HL-60 (cell line): Measurements from ENCODE around the gene GLT8D1.
A peak's percentile ranks its signal among the peaks of the same experiment; 100 is the strongest.

Experiments
- DNase-seq, 2 experiments: peaks; one replicate each; pipeline ENCODE4 v3.0.0-alpha.2; 2010 to 2020; ENCODE audit warnings: low read depth in 1 of 2, low spot score in 1 of 2
- H3K27ac ChIP-seq: fragments of 250-450 bp; sonication (Bioruptor Pico); replicated peaks from 2 replicates; pipeline ENCODE4 v1.5.1; 2020; ENCODE audit warnings: mild to moderate bottlenecking, moderate library complexity
- H3K27me3 ChIP-seq: fragments of 250-450 bp; sonication (Bioruptor Pico); 2 replicates; pipeline ENCODE4 v1.5.1; 2021; ENCODE audit warnings: mild to moderate bottlenecking, moderate library complexity; ENCODE audit not compliant: insufficient read depth, poor library complexity, severe bottlenecking
- H3K4me3 ChIP-seq: replicated peaks from 2 replicates; pipeline ENCODE4 v1.5.1; 2011; ENCODE audit warnings: mild to moderate bottlenecking, control low read depth, low read length; ENCODE audit not compliant: insufficient read depth
- GABPA ChIP-seq: IDR thresholded peaks from 2 replicates; pipeline ENCODE4 v1.6.1; 2012; ENCODE audit warnings: low read depth
- POLR2AphosphoS5 ChIP-seq: IDR thresholded peaks from 2 replicates; pipeline ENCODE4 v1.6.1; 2012; ENCODE audit warnings: low read depth
- REST ChIP-seq: IDR thresholded peaks from 2 replicates; pipeline ENCODE4 v1.6.1; 2012; ENCODE audit warnings: low read depth; ENCODE audit not compliant: insufficient replicate concordance
- SPI1 ChIP-seq: IDR thresholded peaks from 2 replicates; pipeline ENCODE4 v1.6.1; 2012; ENCODE audit warnings: low read depth, mild to moderate bottlenecking, borderline replicate concordance
- TF ChIP-seq, protein P1 (sequence below): IDR thresholded peaks from one replicate; pipeline ENCODE4 v1.5.1; 2011; ENCODE audit warnings: low read length, control low read depth, inconsistent platforms; ENCODE audit not compliant: insufficient read depth

GLT8D1 gene

DNA sequence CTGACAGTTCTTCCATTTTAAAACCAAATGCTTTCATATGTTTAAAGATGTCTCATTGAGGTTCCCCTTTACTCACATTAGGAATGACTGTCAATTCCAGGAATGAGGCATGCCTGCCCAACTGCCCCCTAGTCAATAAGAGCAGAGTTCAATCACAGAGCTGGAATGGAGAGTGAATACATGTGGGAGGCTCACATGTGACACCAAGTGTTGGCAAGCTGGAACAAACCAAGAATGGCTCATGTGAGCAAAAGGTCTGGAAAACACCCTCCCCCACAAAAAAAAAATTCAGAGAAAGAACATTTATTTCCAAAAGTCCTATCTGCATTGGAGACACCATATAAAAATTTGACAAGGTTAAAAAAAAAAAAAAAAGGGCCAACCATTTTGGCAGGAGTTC, 23.6 kb downstream of the GLT8D1 start:
- TF ChIP-seq, protein P1, sequence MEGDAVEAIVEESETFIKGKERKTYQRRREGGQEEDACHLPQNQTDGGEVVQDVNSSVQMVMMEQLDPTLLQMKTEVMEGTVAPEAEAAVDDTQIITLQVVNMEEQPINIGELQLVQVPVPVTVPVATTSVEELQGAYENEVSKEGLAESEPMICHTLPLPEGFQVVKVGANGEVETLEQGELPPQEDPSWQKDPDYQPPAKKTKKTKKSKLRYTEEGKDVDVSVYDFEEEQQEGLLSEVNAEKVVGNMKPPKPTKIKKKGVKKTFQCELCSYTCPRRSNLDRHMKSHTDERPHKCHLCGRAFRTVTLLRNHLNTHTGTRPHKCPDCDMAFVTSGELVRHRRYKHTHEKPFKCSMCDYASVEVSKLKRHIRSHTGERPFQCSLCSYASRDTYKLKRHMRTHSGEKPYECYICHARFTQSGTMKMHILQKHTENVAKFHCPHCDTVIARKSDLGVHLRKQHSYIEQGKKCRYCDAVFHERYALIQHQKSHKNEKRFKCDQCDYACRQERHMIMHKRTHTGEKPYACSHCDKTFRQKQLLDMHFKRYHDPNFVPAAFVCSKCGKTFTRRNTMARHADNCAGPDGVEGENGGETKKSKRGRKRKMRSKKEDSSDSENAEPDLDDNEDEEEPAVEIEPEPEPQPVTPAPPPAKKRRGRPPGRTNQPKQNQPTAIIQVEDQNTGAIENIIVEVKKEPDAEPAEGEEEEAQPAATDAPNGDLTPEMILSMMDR = peak; percentile 10
- no peak for TF ChIP-seq SPI1
- TF ChIP-seq REST = no peak
- no peak for TF ChIP-seq GABPA
- no peak for TF ChIP-seq POLR2AphosphoS5
- Histone ChIP-seq H3K27ac (peak overlapping the region; percentile 35), H3K27me3 (no peaks in the 10 kb centered on the region), H3K4me3 (no peak overlapping the region)
- peak in 1 of 2 experiments; percentile 33 for DNase-seq

DNA sequence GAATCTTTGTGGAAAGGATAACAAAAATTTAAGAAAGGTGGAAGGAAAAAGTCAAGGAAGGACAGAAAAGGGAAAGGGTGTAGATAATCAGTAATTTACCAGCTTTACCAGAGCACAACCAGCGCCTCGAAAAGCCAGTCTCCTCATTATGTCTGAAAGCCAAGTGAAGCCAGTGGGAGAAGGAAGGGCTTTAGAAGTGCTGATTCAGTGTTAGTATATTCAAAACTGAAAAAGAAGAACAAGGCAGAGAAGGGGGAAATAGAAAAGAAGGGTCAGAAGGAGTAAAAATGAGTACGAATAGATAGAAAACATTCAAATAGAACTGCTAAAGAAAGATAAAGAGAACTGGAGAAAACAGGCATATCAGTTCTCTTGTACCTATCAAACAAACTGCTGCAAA, 24.0 kb downstream of the GLT8D1 start:
- DNase-seq = no peak
- peak overlapping the region; percentile 35 for H3K27ac ChIP-seq

DNA sequence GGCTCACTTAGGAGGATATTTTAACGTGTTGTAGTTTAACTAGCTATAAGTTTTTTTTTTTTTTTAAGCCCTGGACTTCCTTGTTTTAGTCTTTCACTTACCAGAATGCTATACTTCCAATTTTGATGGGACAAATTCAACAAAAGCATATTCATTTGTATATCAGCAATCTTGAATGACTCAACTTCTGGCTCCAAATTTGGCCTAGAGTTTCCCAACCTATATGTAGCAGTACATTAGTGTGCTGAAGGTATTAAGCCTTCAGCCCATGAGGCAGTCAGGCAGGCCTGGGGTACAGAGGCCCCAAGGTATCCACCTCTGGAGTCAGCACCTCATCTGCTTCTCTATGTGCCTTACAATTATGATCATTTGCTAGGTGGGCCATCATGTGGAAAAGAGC, 25.8 kb downstream of the GLT8D1 start:
- H3K27me3 ChIP-seq = no peaks in the 10 kb centered on the region
- DNase-seq = no peak
- no peak overlapping the region for H3K27ac ChIP-seq
- H3K4me3 ChIP-seq = no peak overlapping the region
- TF ChIP-seq, protein P1 = no peak
- TF ChIP-seq REST = no peak
- no peak for TF ChIP-seq SPI1
- no peak for TF ChIP-seq POLR2AphosphoS5
- TF ChIP-seq GABPA = no peak

More for the DNA sequence above, 24.0 kb downstream of the GLT8D1 start:
- no peak overlapping the region for H3K4me3 ChIP-seq
- TF ChIP-seq, protein P1 = no peak
- TF ChIP-seq POLR2AphosphoS5 = no peak
- TF ChIP-seq GABPA = no peak
- no peak for TF ChIP-seq SPI1
- no peak for TF ChIP-seq REST
- no peaks in the 10 kb centered on the region for H3K27me3 ChIP-seq
